Activated CD4-positive, alpha-beta T cell treated with anti-CD3 and anti-CD28 coated beads, Interleukin-2, amount 50 U/mL, for 1 hour (primary cell): Measurements from ENCODE around the gene ERC2.
"Not testable (repeated sequence)": the region's sequence is repeated elsewhere in the genome, so short reads cannot be mapped to it uniquely, and the experiment has no call there.

Experiments
- DNase-seq: peaks from one replicate; pipeline ENCODE4 v3.0.0-alpha.2; 2020

The ERC2 gene

DNA sequence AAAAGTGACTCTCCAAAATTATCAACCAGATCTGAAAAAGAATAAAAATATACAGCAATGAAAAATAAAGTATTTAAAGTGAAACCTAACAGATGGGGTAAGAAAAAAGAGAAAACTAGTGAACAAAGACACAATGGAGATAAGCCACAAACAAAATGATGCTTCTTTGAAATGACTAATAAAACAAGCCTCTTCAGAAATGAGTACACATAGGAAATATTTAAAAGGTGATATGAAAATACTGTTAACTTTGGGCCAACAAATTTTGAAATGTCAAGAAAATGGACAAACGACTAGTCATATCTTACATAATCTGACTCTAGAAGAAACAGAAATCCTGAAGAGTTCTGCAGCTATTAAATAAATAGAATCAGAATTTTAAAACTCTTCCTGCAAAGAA is 164.2 kb downstream of the ERC2 start:
- DNase-seq, result no peak

GRCh38 chr3:56303487-56303886 is 164.8 kb downstream of the ERC2 start:
- DNase-seq, result no peak

DNA sequence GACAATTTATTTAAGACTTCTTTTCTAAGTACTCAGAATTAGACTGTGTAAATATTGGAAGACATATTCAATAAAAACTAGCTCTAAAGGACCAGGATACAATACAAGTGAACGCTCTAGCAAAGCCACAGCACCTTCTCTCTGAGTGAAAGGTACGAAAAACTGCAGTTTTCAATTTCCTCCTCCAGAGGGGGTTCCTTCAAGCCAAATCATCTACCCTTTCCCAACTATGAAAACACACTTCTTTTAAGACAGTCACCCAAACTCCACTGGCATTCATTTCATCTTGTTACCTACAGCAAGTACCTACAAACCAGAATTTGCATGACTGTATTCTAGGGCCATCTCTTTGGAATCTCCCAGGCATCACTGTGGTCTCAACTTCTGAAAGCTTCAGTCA is 165.8 kb downstream of the ERC2 start:
- no peak for DNase-seq

DNA sequence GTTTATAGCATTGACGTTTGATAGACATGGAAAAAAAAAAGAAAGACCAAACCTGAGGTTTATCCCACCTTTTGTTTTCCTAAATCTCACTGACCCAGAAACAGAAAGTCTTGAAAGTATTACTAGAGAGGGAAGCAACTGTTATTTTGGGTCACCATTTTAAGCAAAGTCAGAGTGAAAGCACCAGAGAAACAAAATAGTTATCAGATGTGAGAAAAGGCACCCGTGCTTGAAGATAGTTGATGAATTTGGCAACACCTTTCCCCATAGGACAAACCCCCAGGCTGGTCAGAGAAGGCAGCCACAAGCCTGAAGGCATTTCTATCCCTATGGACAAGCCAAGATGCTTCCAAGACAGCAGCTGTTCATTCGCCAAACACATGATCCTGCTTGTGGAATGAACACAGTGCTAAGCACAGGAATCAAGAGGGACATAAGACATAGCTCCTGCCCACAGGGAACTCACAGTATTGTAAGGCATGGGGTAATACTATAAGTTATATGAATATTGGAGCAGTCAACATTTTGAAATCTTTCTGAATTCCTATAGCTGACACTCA is 170.9 kb downstream of the ERC2 start:
- no peak for DNase-seq

GRCh38 chr3:56296361-56296760 is 171.9 kb downstream of the ERC2 start:
- no peak for DNase-seq

- no peak for DNase-seq
Measured at GRCh38 chr3:56295161-56295560, 173.1 kb downstream of the ERC2 start.

DNA sequence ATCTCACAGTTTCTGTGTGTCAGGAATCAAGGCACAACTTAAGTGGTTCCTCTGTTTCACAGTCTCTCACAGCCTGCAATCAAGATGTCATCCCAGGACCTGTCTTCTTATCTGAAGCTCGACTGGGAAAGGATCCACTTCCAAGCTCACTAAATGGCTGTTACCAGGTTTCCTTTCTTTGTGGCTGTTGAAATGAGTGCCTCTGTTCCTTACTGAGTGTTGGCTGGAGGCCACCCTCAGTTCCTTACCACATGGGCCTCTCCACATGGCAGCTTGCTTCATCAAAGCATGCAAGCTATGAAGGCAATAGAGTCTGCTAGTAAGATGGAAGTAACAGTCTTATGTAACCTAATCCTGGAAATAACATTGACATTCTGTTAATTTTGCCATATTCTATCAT is 174.0 kb downstream of the ERC2 start:
- no peak for DNase-seq

GRCh38 chr3:56291953-56292352 is 176.3 kb downstream of the ERC2 start:
- DNase-seq, result no peak

GRCh38 chr3:56291244-56291680 is 177.0 kb downstream of the ERC2 start:
- no peak for DNase-seq

DNA sequence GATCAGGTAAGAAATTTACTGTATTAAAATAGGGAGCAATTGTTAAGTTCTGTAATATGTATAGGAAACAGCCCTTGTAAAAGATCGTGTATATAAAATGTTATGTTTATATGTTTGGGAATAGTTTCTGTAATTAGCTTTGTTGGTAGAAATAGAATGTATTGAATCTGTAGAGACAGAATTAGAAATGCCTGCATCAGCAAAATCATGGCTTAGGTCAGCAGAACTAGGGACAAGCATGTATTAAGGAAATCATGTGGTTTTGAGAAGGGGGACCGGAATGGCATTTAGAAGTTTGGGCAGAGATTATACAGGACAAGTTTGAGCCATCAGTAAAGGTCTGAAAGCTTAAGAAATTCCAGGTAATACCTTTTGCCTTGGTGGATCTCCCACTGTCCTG is 177.9 kb downstream of the ERC2 start:
- no peak for DNase-seq

DNA sequence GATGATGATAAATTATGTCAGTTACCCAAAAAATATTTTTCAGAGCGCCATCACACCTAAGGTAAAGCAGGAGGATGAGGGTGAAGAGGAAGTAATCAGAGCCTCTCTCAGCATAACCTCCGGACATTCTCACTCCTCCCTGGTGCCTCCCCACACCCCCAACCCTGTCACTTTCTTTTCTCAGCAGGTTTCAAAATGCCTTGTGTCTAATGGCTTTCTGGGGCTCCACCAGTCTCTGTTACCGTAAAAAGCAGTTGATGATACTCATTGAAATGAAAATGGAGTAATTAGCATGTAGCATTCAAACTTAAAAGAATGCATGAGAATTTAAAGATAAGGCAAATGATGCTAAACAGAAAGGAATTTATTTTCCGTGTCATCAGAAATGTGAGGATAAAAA is 180.0 kb downstream of the ERC2 start:
- DNase-seq, result no peak

DNA sequence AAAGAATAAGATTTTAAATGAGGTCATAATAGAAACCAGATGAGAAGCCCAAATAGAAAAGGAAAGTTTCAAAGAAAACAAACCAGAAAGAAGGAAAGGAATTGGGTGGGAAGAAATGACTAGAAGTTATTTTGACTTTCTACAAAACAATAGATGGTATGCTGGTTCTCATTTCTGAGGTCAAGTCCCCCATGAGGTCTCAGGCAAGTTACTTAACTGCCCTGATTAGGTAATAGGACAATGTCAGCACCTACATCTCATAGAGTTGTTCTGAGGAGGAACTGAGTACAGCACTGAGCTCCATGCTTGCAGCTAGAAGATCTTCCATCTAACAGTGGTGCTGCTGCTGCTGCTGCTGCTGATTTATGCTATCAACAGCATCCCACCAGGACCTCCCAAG is 185.9 kb downstream of the ERC2 start:
- DNase-seq, result no peak

- no peak for DNase-seq
Measured at GRCh38 chr3:56277236-56277635, 191.0 kb downstream of the ERC2 start.

GRCh38 chr3:56275120-56275519 is 193.1 kb downstream of the ERC2 start:
- no peak for DNase-seq

DNA sequence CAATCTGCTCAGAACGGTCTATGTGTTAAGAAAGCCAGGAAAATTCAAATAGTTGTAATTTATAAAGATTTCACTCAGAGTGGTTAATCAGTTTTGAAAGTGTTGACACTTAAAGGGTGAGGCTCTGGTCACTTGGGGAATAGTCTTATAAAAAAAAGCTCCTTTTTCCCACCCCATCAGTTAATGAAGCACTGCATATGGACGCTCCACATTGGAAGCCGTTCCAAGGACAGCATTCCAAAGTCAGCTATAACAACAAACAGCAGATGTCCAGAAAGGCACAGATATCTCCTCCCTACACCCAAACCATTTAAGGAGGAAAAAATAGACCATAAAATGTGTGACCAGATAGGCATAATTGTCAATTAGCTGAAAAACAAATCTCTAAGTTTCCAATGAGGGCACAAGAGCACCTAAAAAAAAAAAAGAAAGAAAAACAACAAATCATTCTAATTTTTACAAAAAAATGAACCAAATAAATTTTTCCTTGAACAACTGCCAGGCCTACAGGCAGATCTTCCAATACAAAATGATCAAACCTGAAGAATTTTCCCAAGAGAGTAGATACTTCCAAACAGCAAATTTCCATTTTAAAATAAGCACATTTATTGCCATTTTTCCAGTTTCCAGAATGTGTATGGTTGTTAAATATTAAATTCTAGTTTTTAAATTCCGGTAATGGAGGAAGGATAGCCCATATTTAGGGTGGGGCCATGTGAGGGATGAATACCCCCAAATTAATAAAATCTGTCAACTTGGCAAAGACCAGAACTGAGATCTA is 198.3 kb downstream of the ERC2 start:
- no peak for DNase-seq

DNA sequence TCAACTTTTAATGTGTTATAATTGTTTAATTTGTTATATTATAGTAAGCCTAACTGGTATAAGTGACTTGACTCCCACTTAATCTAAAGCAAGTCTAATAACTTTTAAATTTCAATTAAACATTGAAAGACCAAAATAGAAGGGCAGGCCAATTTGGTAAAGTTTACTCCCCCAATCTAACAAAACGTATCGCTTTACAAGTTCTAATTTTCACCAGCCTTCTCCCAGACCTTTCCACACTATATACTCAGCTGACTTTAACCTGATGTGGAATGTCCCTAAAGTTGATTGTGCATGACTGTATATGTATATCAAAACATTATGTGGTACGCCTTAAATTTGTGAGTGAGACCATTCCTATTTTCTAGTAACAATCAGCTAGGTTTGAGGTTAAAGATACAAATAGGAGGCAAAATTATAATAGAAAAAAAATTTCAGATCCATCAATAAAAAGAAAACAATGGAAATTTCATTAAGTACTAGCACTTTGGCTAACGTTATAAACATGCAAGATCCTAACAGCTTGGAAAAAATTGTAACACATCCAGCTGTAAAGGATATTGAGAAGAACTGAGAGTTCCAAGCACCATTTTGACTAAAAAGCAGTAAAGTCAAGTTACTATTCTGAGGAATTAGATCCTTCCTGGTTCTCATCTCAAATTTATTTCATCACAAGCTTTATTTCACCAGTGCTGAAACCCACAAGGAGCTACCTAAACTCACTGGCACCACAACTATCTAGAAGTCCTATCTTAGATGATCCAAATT is 199.5 kb downstream of the ERC2 start:
- no peak for DNase-seq

DNA sequence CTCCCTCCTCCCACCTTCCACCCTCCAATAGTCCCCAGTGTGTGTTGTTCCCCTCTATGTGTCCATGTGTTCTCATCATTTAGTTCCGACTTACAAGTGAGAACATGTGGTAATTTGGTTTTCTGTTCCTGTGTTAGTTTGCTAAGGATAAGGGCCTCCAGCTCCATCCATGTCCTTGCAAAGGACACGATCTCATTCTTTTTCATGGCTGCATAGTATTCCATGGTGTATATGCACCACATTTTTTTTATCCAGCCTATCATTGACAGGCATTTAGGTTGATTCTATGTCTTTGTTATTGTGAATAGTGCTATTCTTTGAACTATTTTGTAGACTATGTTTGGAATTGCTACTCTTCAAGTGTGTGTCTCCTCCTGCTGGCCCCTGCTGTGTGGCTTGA is 206.4 kb downstream of the ERC2 start:
- DNase-seq, result not testable (repeated sequence)

GRCh38 chr3:56260262-56260661 is 208.0 kb downstream of the ERC2 start:
- DNase-seq, result no peak

GRCh38 chr3:56257826-56258225 is 210.4 kb downstream of the ERC2 start:
- no peak for DNase-seq

DNA sequence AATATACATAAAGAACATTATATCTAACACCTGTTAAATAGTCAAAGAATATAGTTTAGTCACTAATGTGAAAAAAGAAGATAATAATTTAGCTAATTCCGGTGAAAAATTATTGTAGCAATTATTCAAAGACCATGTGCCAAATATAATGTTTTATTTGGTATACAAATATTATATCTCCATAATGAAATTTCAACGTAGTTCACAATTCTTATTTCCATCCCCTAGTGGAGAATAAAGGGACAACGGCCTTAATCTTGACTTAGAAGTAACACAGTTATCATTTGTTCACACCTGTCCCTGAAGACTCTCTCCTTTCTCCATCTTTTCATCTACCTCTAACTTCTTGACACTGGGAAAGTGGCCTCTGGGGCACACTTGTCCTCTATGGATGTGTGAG is 213.4 kb downstream of the ERC2 start:
- no peak for DNase-seq

DNA sequence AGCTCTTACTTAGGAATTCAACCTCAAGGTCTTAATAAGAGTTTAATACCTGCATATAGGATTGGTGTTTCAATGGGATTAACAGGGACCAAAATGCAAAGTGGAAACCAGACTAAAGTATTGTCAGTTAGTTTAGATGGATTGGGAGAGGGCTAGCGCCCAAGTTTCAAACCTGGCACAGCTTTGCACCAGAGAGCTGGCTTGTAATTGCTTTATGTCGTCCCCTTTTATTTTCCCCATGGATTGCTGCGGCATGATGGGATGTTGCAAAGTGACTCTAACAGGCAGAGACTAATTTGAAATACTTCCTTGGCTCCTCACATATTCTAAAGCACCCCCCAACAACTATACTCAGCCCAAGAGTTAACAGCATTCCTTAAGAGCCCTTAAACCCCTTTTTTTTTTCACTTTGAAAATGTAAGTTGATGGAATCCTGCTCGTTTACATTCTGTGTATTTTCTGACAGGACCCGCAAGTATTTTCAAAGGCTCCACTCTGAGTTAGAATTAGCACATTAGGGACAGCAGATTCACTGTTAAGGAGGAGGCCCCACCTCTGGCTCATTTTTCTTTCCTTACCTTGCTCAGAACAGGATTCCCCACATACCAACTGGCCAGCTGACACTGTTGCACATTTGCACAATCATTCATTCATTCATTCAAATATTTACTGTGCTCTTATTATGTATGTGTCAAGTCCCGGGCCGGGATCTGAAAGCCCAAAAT is 214.2 kb downstream of the ERC2 start:
- no peak for DNase-seq

GRCh38 chr3:56251343-56251945 is 216.8 kb downstream of the ERC2 start:
- no peak for DNase-seq

DNA sequence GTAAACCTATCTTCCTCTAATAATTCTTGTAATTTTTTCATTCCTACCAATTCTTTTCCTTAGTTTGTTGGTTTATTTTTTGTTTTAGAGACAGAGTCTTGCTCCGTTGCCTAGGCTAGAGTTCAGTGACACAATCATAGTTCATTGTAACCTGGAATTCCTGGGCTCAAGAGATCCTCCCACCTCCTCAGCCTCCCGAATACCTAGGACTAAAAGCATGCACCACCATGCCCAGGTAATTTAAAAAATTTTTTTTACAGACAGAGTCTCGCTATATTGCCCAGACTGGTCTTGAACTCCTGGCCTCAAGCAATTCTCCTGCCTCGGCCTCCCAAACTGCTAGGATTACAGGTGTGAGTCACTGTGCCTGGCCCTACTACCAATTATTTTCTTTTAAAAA is 220.2 kb downstream of the ERC2 start:
- no peak for DNase-seq
